ENCODE results near the gene PAK5.

PAK5 gene

GRCh38 chr20:9575836-9576235, 263.0 kb downstream of the PAK5 start:
- peak; percentile 66 for DNase-seq (ENCODE audit: low spot score)

- no peak for DNase-seq (ENCODE audit: low spot score)
These were observed 264.1 kb downstream of the PAK5 start for GRCh38 chr20:9574776-9575175.

- no peak for DNase-seq (ENCODE audit: low spot score)
These were observed 264.7 kb downstream of the PAK5 start for GRCh38 chr20:9574181-9574580.

- DNase-seq (ENCODE audit: low spot score), result peak; percentile 19
These were observed 265.3 kb downstream of the PAK5 start for GRCh38 chr20:9573335-9574151.

- DNase-seq (ENCODE audit: low spot score), result no peak
These were observed 266.2 kb downstream of the PAK5 start for GRCh38 chr20:9572670-9573069.

GRCh38 chr20:9571783-9572182, 267.1 kb downstream of the PAK5 start:
- no peak for DNase-seq (ENCODE audit: low spot score)

- DNase-seq (ENCODE audit: low spot score), result no peak
These were observed 268.3 kb downstream of the PAK5 start for GRCh38 chr20:9570612-9571011.

- DNase-seq (ENCODE audit: low spot score), result no peak
These were observed 271.9 kb downstream of the PAK5 start for GRCh38 chr20:9566977-9567376.

- DNase-seq (ENCODE audit: low spot score), result no peak
These were observed 272.8 kb downstream of the PAK5 start for GRCh38 chr20:9565910-9566550.

GRCh38 chr20:9557411-9557810, 281.5 kb downstream of the PAK5 start:
- peak; percentile 28 for DNase-seq (ENCODE audit: low spot score)

- peak; percentile 97 for DNase-seq (ENCODE audit: low spot score)
These were observed 283.1 kb downstream of the PAK5 start for GRCh38 chr20:9555781-9556180.

GRCh38 chr20:9551808-9552550, 286.9 kb downstream of the PAK5 start:
- DNase-seq (ENCODE audit: low spot score), result peak; percentile 89

GRCh38 chr20:9550871-9551270, 288.0 kb downstream of the PAK5 start:
- no peak for DNase-seq (ENCODE audit: low spot score)

GRCh38 chr20:9550283-9550682, 288.6 kb downstream of the PAK5 start:
- no peak for DNase-seq (ENCODE audit: low spot score)

- DNase-seq (ENCODE audit: low spot score), result no peak
These were observed 295.7 kb downstream of the PAK5 start for GRCh38 chr20:9543214-9543613.

- DNase-seq (ENCODE audit: low spot score), result no peak
These were observed 303.4 kb downstream of the PAK5 start for GRCh38 chr20:9535449-9535848.

- DNase-seq (ENCODE audit: low spot score), result no peak
These were observed 304.9 kb downstream of the PAK5 start for GRCh38 chr20:9534025-9534424.

- no peak for DNase-seq (ENCODE audit: low spot score)
These were observed 306.6 kb downstream of the PAK5 start for GRCh38 chr20:9532069-9532838.

- DNase-seq (ENCODE audit: low spot score), result no peak
These were observed 307.3 kb downstream of the PAK5 start for GRCh38 chr20:9531581-9531980.

- no peak for DNase-seq (ENCODE audit: low spot score)
These were observed 315.2 kb downstream of the PAK5 start for GRCh38 chr20:9523636-9524035.

GRCh38 chr20:9520086-9520485, 318.8 kb downstream of the PAK5 start:
- DNase-seq (ENCODE audit: low spot score), result no peak

GRCh38 chr20:9518576-9519175, 320.2 kb downstream of the PAK5 start:
- DNase-seq (ENCODE audit: low spot score), result no peak
